ENCODE measurements around the gene IGSF22. TPM values are rescaled to one million over a fixed set of nuclear protein-coding genes. Genes with fewer than 3 reads are reported as not detected.
A peak's percentile ranks its signal among the peaks of the same experiment; 100 is the strongest.

IGSF22 gene
- total RNA-seq, 4 donors from 2014 or later, result 0.13 TPM; not detected in 3

GRCh38 chr11:18731949-18732821, 6.2 kb upstream of the IGSF22 start:
- ATAC-seq, result peak; percentile 46
- Histone ChIP-seq H3K4me1 (no peaks in the 10 kb centered on the region), H3K9me3 (no peaks in the 10 kb centered on the region), H3K36me3 (no peaks in the 10 kb centered on the region), H3K27ac (no peak overlapping the region), H3K4me3 (no peak overlapping the region), H3K27me3 (peaks cover 12% of the 10 kb centered on the region)
- no peak for TF ChIP-seq EP300 (IDR thresholded peaks at IDR 0.05)
- TF ChIP-seq CTCF (IDR thresholded peaks at IDR 0.05), result peak; percentile 86 to 97 (median 92)
- no peak for TF ChIP-seq POLR2AphosphoS5 (IDR thresholded peaks at IDR 0.05)
- no peak for TF ChIP-seq POLR2A (IDR thresholded peaks at IDR 0.05)
- WGBS, 2 donors (ENCODE audit: low coverage in 1 of 2), result 21 to 83% methylated on average over 2 to 5 of the region's 11 CpGs

GRCh38 chr11:18731441-18731840, 5.5 kb upstream of the IGSF22 start:
- Histone ChIP-seq H3K36me3 (no peaks in the 10 kb centered on the region), H3K27ac (no peak overlapping the region), H3K4me3 (no peak overlapping the region), H3K4me1 (no peaks in the 10 kb centered on the region), H3K27me3 (peaks cover 5% of the 10 kb centered on the region), H3K9me3 (no peaks in the 10 kb centered on the region)
- TF ChIP-seq POLR2A (IDR thresholded peaks at IDR 0.05) (no peak), EP300 (IDR thresholded peaks at IDR 0.05) (no peak), POLR2AphosphoS5 (IDR thresholded peaks at IDR 0.05) (no peak), CTCF (IDR thresholded peaks at IDR 0.05) (no peak)
- no peak for ATAC-seq
- 90% methylated on average over 2 of the region's 2 CpGs; no CpG with 5 or more reads in 1 of the 2 donors for WGBS, 2 donors (ENCODE audit: low coverage in 1 of 2)

GRCh38 chr11:18730020-18730419, 4.0 kb upstream of the IGSF22 start:
- H3K27ac ChIP-seq, result no peak overlapping the region
- H3K9me3 ChIP-seq, result no peaks in the 10 kb centered on the region
- 84 to 86% methylated on average over 7 to 8 of the region's 9 CpGs for WGBS, 2 donors (ENCODE audit: low coverage in 1 of 2)
- no peak overlapping the region for H3K4me3 ChIP-seq
- H3K4me1 ChIP-seq, result no peaks in the 10 kb centered on the region
- no peaks in the 10 kb centered on the region for H3K27me3 ChIP-seq
- no peak for TF ChIP-seq POLR2AphosphoS5 (IDR thresholded peaks at IDR 0.05)
- no peak for TF ChIP-seq CTCF (IDR thresholded peaks at IDR 0.05)
- no peak for TF ChIP-seq POLR2A (IDR thresholded peaks at IDR 0.05)
- no peak for TF ChIP-seq EP300 (IDR thresholded peaks at IDR 0.05)
- no peaks in the 10 kb centered on the region for H3K36me3 ChIP-seq
- no peak for ATAC-seq

GRCh38 chr11:18729426-18729825, 3.4 kb upstream of the IGSF22 start:
- Histone ChIP-seq H3K36me3 (no peaks in the 10 kb centered on the region), H3K27me3 (no peaks in the 10 kb centered on the region), H3K4me1 (no peaks in the 10 kb centered on the region), H3K9me3 (no peaks in the 10 kb centered on the region), H3K4me3 (no peak overlapping the region), H3K27ac (no peak overlapping the region)
- TF ChIP-seq EP300 (IDR thresholded peaks at IDR 0.05), result no peak
- no peak for TF ChIP-seq POLR2A (IDR thresholded peaks at IDR 0.05)
- no peak for TF ChIP-seq POLR2AphosphoS5 (IDR thresholded peaks at IDR 0.05)
- no peak for TF ChIP-seq CTCF (IDR thresholded peaks at IDR 0.05)
- ATAC-seq, result no peak
- WGBS, 2 donors (ENCODE audit: low coverage in 1 of 2), result 87% methylated on average over 3 of the region's 16 CpGs; no CpG with 5 or more reads in 1 of the 2 donors

DNA sequence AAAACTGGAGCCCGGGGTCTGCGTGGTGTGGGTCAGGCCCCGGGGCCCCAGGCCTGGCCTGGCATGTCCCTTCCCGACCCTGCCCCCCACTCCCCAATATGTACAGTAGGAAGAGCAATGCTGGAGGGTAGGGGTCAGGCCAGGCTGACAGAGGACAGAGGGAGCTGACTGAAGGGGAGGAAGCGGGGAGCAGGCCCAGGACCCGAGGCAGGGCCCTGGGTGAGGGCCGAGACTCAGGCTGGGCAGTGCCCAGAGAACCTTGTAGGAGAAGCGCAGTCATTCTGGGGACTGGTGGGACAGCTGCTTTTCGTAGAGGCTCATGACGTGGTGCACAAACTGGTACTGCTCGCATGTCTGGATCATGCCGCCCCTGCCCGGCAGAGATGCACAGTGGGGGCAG, 2.7 kb upstream of the IGSF22 start:
- Histone ChIP-seq H3K27me3 (no peaks in the 10 kb centered on the region), H3K9me3 (no peaks in the 10 kb centered on the region), H3K4me3 (no peak overlapping the region), H3K36me3 (no peaks in the 10 kb centered on the region), H3K27ac (no peak overlapping the region), H3K4me1 (no peaks in the 10 kb centered on the region)
- no peak for TF ChIP-seq EP300 (IDR thresholded peaks at IDR 0.05)
- no peak for TF ChIP-seq POLR2A (IDR thresholded peaks at IDR 0.05)
- TF ChIP-seq POLR2AphosphoS5 (IDR thresholded peaks at IDR 0.05), result no peak
- 76% methylated on average over 3 of the region's 13 CpGs; no CpG with 5 or more reads in 1 of the 2 donors for WGBS, 2 donors (ENCODE audit: low coverage in 1 of 2)
- no peak for ATAC-seq

Measured in gastroesophageal sphincter (tissue), 4 donors.